Inflammatory macrophage treated with lipopolysaccharide for 4 hours (primary cell): ENCODE data around the gene ALG8.
"Not testable (repeated sequence)": the region's sequence is repeated elsewhere in the genome, so short reads cannot be mapped to it uniquely, and the experiment has no call there.

Source experiments
- DNase-seq: peaks from one replicate; pipeline ENCODE4 v3.0.0-alpha.2; 2020

The ALG8 gene

GRCh38 chr11:78099666-78100065 lies 39.8 kb downstream of the ALG8 start:
- no peak for DNase-seq

- DNase-seq = no peak
Measured at GRCh38 chr11:78097666-78098385, 41.6 kb downstream of the ALG8 start.

- peak; percentile 5 for DNase-seq
Measured at GRCh38 chr11:78094250-78094649, 45.2 kb downstream of the ALG8 start.

GRCh38 chr11:78086521-78087074 lies 52.8 kb downstream of the ALG8 start:
- not testable (repeated sequence) for DNase-seq

- DNase-seq = no peak
Measured at GRCh38 chr11:78085972-78086371, 53.5 kb downstream of the ALG8 start.

- not testable (repeated sequence) for DNase-seq
Measured at GRCh38 chr11:78084506-78084905, 54.9 kb downstream of the ALG8 start.

- no peak for DNase-seq
Measured at GRCh38 chr11:78083021-78083420, 56.4 kb downstream of the ALG8 start.

GRCh38 chr11:78082146-78082545 lies 57.3 kb downstream of the ALG8 start:
- no peak for DNase-seq

- no peak for DNase-seq
Measured at GRCh38 chr11:78081583-78081982, 57.8 kb downstream of the ALG8 start.

- DNase-seq = no peak
Measured at GRCh38 chr11:78080818-78081495, 58.5 kb downstream of the ALG8 start.

- DNase-seq = no peak
Measured at GRCh38 chr11:78080084-78080817, 59.2 kb downstream of the ALG8 start.

- peak; percentile 81 for DNase-seq
Measured at GRCh38 chr11:78079232-78080083, 60.0 kb downstream of the ALG8 start, which contains the start of gene NDUFC2. NDUFC2 (minus strand) TSS chr11:78079862; CDS start chr11:78079744, 118 bp downstream.

- DNase-seq = peak; percentile 16
Measured at GRCh38 chr11:78078218-78079167, 60.9 kb downstream of the ALG8 start.

- DNase-seq = not testable (repeated sequence)
Measured at GRCh38 chr11:78077592-78077991, 61.8 kb downstream of the ALG8 start.

- DNase-seq = no peak
Measured at GRCh38 chr11:78076733-78077403, 62.6 kb downstream of the ALG8 start.

GRCh38 chr11:78074756-78075155 lies 64.7 kb downstream of the ALG8 start:
- no peak for DNase-seq

- peak; percentile 4 for DNase-seq
Measured at GRCh38 chr11:78072455-78072854, 67.0 kb downstream of the ALG8 start.

- no peak for DNase-seq
Measured at GRCh38 chr11:78071717-78072116, 67.7 kb downstream of the ALG8 start.

GRCh38 chr11:78070621-78071020 lies 68.8 kb downstream of the ALG8 start:
- DNase-seq = no peak

- no peak for DNase-seq
Measured at GRCh38 chr11:78069465-78069864, 70.0 kb downstream of the ALG8 start.

- no peak for DNase-seq
Measured at GRCh38 chr11:78067704-78068103, 71.7 kb downstream of the ALG8 start.
